GM12878 (cell line): ENCODE results near the gene TOMM5.

Experiments used
- BHLHE40 ChIP-seq, 2 experiments: fragments of 450-650 bp in 1 of 2; IDR thresholded peaks; 2 replicates each; pipeline ENCODE4 v1.6.1; 2011 to 2017; ENCODE audit warnings: low read depth in 2 of 2, borderline replicate concordance in 1 of 2, improper control_type of control experiment in 1 of 2, low read length in 1 of 2, mild to moderate bottlenecking in 1 of 2
- CTCF ChIP-seq, 3 experiments: IDR thresholded peaks in 2 of 3; conservative IDR thresholded peaks in 1 of 3; 2 replicates each; pipeline ENCODE4 v1.5.1; 2011; ENCODE audit warnings: low read depth in 3 of 3, low read length in 3 of 3, mild to moderate bottlenecking in 3 of 3, control low read depth in 2 of 3, moderate library complexity in 2 of 3, inconsistent platforms in 1 of 3, mixed read lengths in 1 of 3; ENCODE audit not compliant: control insufficient read depth in 2 of 3, insufficient read depth in 1 of 3; ENCODE audit errors: extremely low read depth in 1 of 3
- EZH2 ChIP-seq: IDR thresholded peaks from 2 replicates; pipeline ENCODE4 v1.6.1; 2012; ENCODE audit warnings: low read depth, mild to moderate bottlenecking, control low read depth, inconsistent platforms, low read length, borderline replicate concordance; ENCODE audit not compliant: control insufficient read depth
- GABPA ChIP-seq: IDR thresholded peaks from 2 replicates; pipeline ENCODE4 v1.6.1; 2014; ENCODE audit warnings: antibody characterized with exemption, low read depth, mild to moderate bottlenecking, inconsistent platforms
- MTA3 ChIP-seq: IDR thresholded peaks from 2 replicates; pipeline ENCODE4 v1.6.1; 2012; ENCODE audit warnings: low read length, inconsistent platforms, borderline replicate concordance
- POLR2A ChIP-seq: IDR thresholded peaks from 2 replicates; pipeline ENCODE4 v1.6.1; 2011; ENCODE audit warnings: low read depth, mild to moderate bottlenecking, low read length
- RFX5 ChIP-seq: IDR thresholded peaks from 2 replicates; pipeline ENCODE4 v1.6.1; 2011; ENCODE audit warnings: low read depth, low read length, improper control_type of control experiment
- SREBF2 ChIP-seq: IDR thresholded peaks from 2 replicates; pipeline ENCODE4 v1.6.1; 2012; ENCODE audit warnings: mild to moderate bottlenecking, low read length

GRCh38 chr9:37550781-37551180 lies 41.6 kb downstream of the TOMM5 start:
- TF ChIP-seq MTA3 = no peak
- no peak for TF ChIP-seq POLR2A
- TF ChIP-seq BHLHE40 (IDR thresholded peaks at IDR 0.05; ENCODE audit: borderline replicate concordance in 1 of 2, low read depth in 2 of 2, low read length in 1 of 2) = no peak
- no peak for TF ChIP-seq SREBF2
- TF ChIP-seq GABPA = no peak
- no peak for TF ChIP-seq RFX5
- TF ChIP-seq CTCF (IDR thresholded peaks at IDR 0.05 in 2 of 3, conservative IDR thresholded peaks at IDR 0.05 in 1 of 3; ENCODE audit: control insufficient read depth in 2 of 3, extremely low read depth in 1 of 3, insufficient read depth in 1 of 3, low read depth in 3 of 3, low read length in 3 of 3) = no peak
- TF ChIP-seq EZH2 = no peak
